22Rv1 (cell line): ENCODE results near the gene RHO.

Experiments used
- ZFX ChIP-seq: fragments of 450-650 bp; IDR thresholded peaks from 2 replicates; pipeline ENCODE4 v1.6.1; 2017; ENCODE audit warnings: antibody characterized with exemption, borderline replicate concordance
- TF ChIP-seq, protein P1 (sequence below): fragments of 450-650 bp; IDR thresholded peaks from 2 replicates; pipeline ENCODE4 v1.5.1; 2017; ENCODE audit warnings: mild to moderate bottlenecking

DNA sequence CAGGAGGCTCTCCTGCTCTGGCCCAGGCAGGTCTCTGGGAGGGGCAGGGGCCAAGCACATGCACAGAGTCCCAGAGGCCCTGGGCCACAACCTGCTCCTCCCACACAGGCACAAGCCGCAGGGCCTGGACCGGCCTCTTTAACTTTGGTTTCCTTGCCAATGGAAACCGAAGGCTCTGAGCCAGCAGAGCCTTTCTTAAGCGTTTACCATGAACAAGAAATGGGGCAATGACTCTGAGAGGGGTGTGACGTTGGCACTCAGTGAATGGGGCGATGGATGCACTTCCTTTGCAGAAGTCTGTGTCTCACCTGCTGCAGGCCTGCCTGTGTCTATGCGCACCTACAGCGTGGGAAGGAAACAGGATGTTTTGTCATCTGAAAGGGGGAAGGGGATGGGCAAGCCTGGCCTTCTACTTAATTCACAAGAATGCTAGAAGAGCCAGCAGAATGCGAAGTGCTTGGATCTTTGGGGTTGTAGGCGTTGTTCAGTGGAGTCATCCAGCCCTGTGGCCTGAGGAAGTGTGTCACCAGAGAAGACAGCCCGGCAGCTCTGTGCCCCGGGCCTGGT is 46.6 kb upstream of the RHO start:
- TF ChIP-seq, protein P1, sequence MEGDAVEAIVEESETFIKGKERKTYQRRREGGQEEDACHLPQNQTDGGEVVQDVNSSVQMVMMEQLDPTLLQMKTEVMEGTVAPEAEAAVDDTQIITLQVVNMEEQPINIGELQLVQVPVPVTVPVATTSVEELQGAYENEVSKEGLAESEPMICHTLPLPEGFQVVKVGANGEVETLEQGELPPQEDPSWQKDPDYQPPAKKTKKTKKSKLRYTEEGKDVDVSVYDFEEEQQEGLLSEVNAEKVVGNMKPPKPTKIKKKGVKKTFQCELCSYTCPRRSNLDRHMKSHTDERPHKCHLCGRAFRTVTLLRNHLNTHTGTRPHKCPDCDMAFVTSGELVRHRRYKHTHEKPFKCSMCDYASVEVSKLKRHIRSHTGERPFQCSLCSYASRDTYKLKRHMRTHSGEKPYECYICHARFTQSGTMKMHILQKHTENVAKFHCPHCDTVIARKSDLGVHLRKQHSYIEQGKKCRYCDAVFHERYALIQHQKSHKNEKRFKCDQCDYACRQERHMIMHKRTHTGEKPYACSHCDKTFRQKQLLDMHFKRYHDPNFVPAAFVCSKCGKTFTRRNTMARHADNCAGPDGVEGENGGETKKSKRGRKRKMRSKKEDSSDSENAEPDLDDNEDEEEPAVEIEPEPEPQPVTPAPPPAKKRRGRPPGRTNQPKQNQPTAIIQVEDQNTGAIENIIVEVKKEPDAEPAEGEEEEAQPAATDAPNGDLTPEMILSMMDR: no peak
- no peak for TF ChIP-seq ZFX
